Measurements from ENCODE around the gene NRXN2.

- TF ChIP-seq EZH2 (IDR thresholded peaks at IDR 0.05) (no peak), POLR2AphosphoS5 (IDR thresholded peaks at IDR 0.05; ENCODE audit: borderline replicate concordance, low read depth, low read length) (no peak), FOXP2 (optimal IDR thresholded peaks at IDR 0.05; ENCODE audit: control extremely low read depth, extremely low read length, insufficient read depth) (no peak)
Measured at GRCh38 chr11:64757549-64758329, 34.7 kb upstream of the NRXN2 start.
